ENCODE results near the gene ZNF329.

DNA sequence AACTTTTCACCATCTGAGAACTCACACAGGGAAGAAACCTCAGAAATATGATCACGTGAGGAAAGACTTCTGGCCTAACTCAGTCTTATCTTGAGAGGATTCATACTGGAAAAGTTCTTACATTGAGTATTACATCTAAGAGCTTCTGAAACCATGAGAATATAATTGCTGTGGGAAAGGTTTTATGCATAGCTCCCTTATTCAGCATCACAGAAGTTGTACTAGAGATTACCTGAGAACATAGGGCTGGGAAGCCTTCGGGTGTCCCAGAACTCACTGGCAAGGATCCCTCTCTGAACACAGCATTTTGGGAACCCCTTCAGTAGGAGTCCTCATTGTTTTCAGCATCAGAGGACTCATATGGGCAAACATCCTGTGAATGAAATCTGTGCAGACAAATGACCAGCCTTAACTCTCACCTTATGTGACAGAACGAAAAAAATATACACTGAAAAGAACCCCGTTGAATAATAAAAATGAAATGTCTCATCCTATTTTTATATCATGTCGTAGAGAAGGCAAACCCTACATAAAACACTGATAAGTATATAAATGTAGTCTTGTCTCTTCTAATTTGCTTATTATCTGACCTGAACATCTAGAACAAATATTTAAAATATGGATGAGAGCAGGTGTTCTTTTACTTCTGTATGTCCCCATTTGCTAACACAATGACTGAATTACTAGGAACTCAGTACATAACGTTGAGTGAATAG, 46.5 kb upstream of the ZNF329 start:
- no peak for TF ChIP-seq CTCF (conservative IDR thresholded peaks at IDR 0.05; ENCODE audit: low read length)
- TF ChIP-seq EZH2phosphoT487 (IDR thresholded peaks at IDR 0.05; ENCODE audit: borderline replicate concordance) = no peak
